GM10266 (cell line): ENCODE data around the gene HOOK1.
"Not testable (repeated sequence)": the region's sequence is repeated elsewhere in the genome, so short reads cannot be mapped to it uniquely, and the experiment has no call there.

Source experiments
- DNase-seq: peaks from one replicate; pipeline ENCODE4 v3.0.0; 2012; ENCODE audit errors: extremely low spot score
- TF ChIP-seq, protein P1 (sequence below): IDR thresholded peaks from 2 replicates; pipeline ENCODE4 v1.5.1; 2012; ENCODE audit warnings: mild to moderate bottlenecking, low read depth; ENCODE audit not compliant: control insufficient read depth, insufficient read depth; ENCODE audit errors: missing control alignments

Gene HOOK1

GRCh38 chr1:59898927-59899326 is 84.2 kb downstream of the HOOK1 start:
- no peak for DNase-seq
- TF ChIP-seq, protein P1, sequence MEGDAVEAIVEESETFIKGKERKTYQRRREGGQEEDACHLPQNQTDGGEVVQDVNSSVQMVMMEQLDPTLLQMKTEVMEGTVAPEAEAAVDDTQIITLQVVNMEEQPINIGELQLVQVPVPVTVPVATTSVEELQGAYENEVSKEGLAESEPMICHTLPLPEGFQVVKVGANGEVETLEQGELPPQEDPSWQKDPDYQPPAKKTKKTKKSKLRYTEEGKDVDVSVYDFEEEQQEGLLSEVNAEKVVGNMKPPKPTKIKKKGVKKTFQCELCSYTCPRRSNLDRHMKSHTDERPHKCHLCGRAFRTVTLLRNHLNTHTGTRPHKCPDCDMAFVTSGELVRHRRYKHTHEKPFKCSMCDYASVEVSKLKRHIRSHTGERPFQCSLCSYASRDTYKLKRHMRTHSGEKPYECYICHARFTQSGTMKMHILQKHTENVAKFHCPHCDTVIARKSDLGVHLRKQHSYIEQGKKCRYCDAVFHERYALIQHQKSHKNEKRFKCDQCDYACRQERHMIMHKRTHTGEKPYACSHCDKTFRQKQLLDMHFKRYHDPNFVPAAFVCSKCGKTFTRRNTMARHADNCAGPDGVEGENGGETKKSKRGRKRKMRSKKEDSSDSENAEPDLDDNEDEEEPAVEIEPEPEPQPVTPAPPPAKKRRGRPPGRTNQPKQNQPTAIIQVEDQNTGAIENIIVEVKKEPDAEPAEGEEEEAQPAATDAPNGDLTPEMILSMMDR: no peak

DNA sequence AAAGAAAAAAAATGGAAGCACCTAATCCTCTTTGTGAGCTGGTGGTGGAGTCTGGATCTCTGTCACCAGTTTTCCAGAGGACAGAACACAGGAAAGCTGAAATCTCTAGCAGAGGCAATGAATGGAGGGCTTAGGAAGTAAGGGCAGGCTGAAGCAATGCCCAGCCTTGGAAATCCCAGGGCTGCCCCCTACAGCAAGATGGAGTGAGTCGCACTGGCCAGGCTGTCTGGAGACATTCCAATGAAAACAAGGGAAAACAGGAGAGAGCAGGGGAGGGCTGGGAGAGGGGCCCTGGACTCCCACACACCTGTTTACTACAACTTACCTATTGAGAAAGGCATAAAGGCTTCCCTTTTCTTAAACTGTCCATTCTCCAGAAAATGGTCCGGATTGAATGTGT is 85.9 kb downstream of the HOOK1 start:
- DNase-seq: no peak
- TF ChIP-seq, protein P1: no peak

DNA sequence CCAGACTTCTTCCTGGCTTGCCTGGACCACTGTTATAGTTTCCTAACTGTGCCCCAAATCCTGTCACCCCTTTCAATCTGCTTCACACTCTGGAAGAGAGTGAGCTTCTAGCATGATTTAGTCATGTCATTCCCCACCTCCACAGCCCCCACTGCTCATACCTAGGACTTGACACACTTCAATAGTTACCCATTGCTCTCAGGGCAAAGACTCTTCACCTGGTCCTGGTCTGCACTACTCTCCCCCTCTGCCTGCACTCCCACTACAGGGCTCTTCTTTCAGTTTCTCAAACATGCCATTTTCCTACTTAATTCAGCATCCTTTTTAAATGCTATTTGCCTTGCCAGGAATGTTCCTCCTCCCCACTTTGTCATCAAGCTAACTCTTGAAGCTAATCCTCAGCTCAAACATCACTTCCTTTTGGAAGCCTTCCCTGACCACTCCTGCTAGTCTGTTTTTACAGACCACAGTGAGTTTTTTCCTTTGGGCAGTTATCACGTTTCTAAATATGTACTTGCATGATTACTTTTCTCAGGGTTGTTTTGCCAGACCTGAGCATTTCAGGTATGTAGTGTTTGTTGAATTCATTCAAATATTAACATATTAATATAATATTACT is 87.1 kb downstream of the HOOK1 start:
- DNase-seq: no peak

GRCh38 chr1:59903141-59903754 is 88.5 kb downstream of the HOOK1 start:
- TF ChIP-seq, protein P1: peak; percentile 37
- DNase-seq: no peak

More for the DNA sequence above, 87.1 kb downstream of the HOOK1 start:
- TF ChIP-seq, protein P1: no peak

- TF ChIP-seq, protein P1: no peak
- DNase-seq: no peak
Measured at GRCh38 chr1:59906931-59907330, 92.2 kb downstream of the HOOK1 start.

- DNase-seq: no peak
- TF ChIP-seq, protein P1: no peak
Measured at GRCh38 chr1:59908084-59908483, 93.3 kb downstream of the HOOK1 start.

DNA sequence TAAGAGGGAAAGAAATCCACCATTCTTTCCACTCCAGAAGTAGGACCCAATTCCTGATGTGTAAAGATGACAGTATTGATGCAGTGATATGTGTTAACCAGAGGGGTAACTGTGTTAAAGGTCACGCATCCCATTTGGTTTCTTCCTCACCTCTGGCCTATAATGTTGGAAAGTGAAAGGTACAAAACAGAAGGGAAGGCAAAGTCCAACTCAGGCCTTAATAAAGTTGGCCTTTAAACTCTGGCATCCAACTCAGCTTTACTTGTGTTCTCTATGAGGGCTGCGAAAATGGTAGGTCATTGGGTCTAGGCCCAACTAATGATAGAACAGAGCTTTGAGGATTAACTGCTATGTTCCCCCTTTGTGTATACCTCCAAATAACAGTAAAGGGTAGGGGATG is 93.9 kb downstream of the HOOK1 start:
- TF ChIP-seq, protein P1: no peak
- DNase-seq: no peak

DNA sequence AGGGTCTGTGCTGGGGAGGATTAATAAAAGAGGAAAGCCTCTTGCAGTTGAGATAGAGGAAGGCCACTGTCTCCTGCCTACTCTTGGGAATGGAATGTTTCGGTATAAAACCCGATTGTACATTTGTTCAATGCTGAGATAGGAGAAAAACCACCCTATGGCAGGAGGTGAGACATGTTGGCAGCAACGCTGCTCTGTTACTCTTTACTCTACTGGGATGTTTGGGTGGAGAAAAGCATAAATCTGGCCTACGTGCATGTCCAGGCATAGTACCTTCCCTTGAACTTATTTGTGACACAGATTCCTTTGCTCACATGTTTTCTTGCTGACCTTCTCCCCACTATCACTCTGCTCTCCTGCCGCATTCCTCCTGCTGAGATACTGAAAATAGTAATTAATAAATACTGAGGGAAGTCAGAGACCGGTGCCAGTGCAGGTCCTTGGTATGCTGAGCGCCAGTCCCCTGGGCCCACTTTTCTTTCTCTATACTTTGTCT is 100.1 kb downstream of the HOOK1 start:
- not testable (repeated sequence) for DNase-seq
